ENCODE data around the gene NACC1.

The NACC1 gene

GRCh38 chr19:13121551-13122274 is 3.6 kb downstream of the NACC1 start:
- no peak for DNase-seq

GRCh38 chr19:13122275-13122878 is 4.3 kb downstream of the NACC1 start:
- DNase-seq = no peak

- DNase-seq = no peak
These were observed 5.2 kb downstream of the NACC1 start for GRCh38 chr19:13122980-13123957.

GRCh38 chr19:13127051-13127450 is 9.0 kb downstream of the NACC1 start:
- DNase-seq = no peak

GRCh38 chr19:13127811-13128575 is 9.9 kb downstream of the NACC1 start:
- DNase-seq = no peak

GRCh38 chr19:13128583-13128982 is 10.5 kb downstream of the NACC1 start:
- DNase-seq = no peak

GRCh38 chr19:13129384-13129783 is 11.3 kb downstream of the NACC1 start:
- DNase-seq = no peak

- DNase-seq = no peak
These were observed 12.9 kb downstream of the NACC1 start for GRCh38 chr19:13130886-13131490.

GRCh38 chr19:13132471-13133180 is 14.6 kb downstream of the NACC1 start:
- DNase-seq = no peak

GRCh38 chr19:13133241-13133870 is 15.3 kb downstream of the NACC1 start:
- DNase-seq = no peak

GRCh38 chr19:13134626-13135025 is 16.6 kb downstream of the NACC1 start:
- DNase-seq = no peak

GRCh38 chr19:13135068-13136062 is 17.3 kb downstream of the NACC1 start:
- DNase-seq = no peak

GRCh38 chr19:13137290-13137794 is 19.3 kb downstream of the NACC1 start:
- no peak for DNase-seq

- no peak for DNase-seq
These were observed 20.3 kb downstream of the NACC1 start for GRCh38 chr19:13138171-13138915.

GRCh38 chr19:13138916-13139198 is 20.8 kb downstream of the NACC1 start:
- DNase-seq = no peak

GRCh38 chr19:13139633-13140311 is 21.7 kb downstream of the NACC1 start:
- DNase-seq = no peak

- no peak for DNase-seq
These were observed 28.9 kb downstream of the NACC1 start for GRCh38 chr19:13146763-13147563.

All from NCI-H1436 treated with DMSO at 0.1 percent for 48 hours (cell line).